NCI-H2171 (cell line): ENCODE results near the gene JPH2.

Experiments
- DNase-seq: peaks from one replicate; lab custom pipeline; 2025; lab: John Stamatoyannopoulos, UW

Gene JPH2

GRCh38 chr20:44075191-44075949 lies 111.6 kb downstream of the JPH2 start:
- DNase-seq, result no peak

- DNase-seq, result no peak
These were observed 112.5 kb downstream of the JPH2 start for GRCh38 chr20:44074252-44075151.

GRCh38 chr20:44073675-44074071 lies 113.3 kb downstream of the JPH2 start:
- DNase-seq, result no peak

- DNase-seq, result no peak
These were observed 113.8 kb downstream of the JPH2 start for GRCh38 chr20:44073011-44073674.

GRCh38 chr20:44072384-44072783 lies 114.6 kb downstream of the JPH2 start:
- DNase-seq, result no peak

- no peak for DNase-seq
These were observed 115.4 kb downstream of the JPH2 start for GRCh38 chr20:44071526-44072111.

- DNase-seq, result no peak
These were observed 115.9 kb downstream of the JPH2 start for GRCh38 chr20:44071057-44071456.

- no peak for DNase-seq
These were observed 116.7 kb downstream of the JPH2 start for GRCh38 chr20:44070139-44070900.

- DNase-seq, result no peak
These were observed 117.6 kb downstream of the JPH2 start for GRCh38 chr20:44069203-44070011.

GRCh38 chr20:44068316-44069201 lies 118.4 kb downstream of the JPH2 start:
- no peak for DNase-seq

GRCh38 chr20:44067650-44068081 lies 119.3 kb downstream of the JPH2 start:
- no peak for DNase-seq

- DNase-seq, result no peak
These were observed 120.1 kb downstream of the JPH2 start for GRCh38 chr20:44066645-44067606.

- no peak for DNase-seq
These were observed 121.3 kb downstream of the JPH2 start for GRCh38 chr20:44065401-44066340.

- no peak for DNase-seq
These were observed 122.2 kb downstream of the JPH2 start for GRCh38 chr20:44064501-44065400.
